ENCODE results near the gene HERC4.
"Not testable (repeated sequence)": the region's sequence is repeated elsewhere in the genome, so short reads cannot be mapped to it uniquely, and the experiment has no call there.

HERC4 gene

GRCh38 chr10:67923551-67923950 lies 151.5 kb downstream of the HERC4 start:
- no peaks in the 10 kb centered on the region for H3K27me3 Mint-ChIP-seq
- H3K4me1 Mint-ChIP-seq = no peaks in the 10 kb centered on the region
- H3K4me3 Mint-ChIP-seq = no peak overlapping the region
- H3K27ac Mint-ChIP-seq = no peak overlapping the region
- no peak for ATAC-seq
- H3K9me3 Mint-ChIP-seq = no peaks in the 10 kb centered on the region
- peaks cover 15% of the 10 kb centered on the region for H3K36me3 Mint-ChIP-seq

- no peak overlapping the region for H3K27ac Mint-ChIP-seq
- peaks cover 6% of the 10 kb centered on the region for H3K36me3 Mint-ChIP-seq
- H3K27me3 Mint-ChIP-seq = no peaks in the 10 kb centered on the region
- no peak for ATAC-seq
- no peaks in the 10 kb centered on the region for H3K9me3 Mint-ChIP-seq
- no peak overlapping the region for H3K4me3 Mint-ChIP-seq
- H3K4me1 Mint-ChIP-seq = no peaks in the 10 kb centered on the region
Observed at GRCh38 chr10:67921065-67921464, 154.0 kb downstream of the HERC4 start.

GRCh38 chr10:67917679-67918078 lies 157.4 kb downstream of the HERC4 start:
- no peak for ATAC-seq
- no peak overlapping the region for H3K27ac Mint-ChIP-seq
- no peak overlapping the region for H3K4me3 Mint-ChIP-seq
- no peaks in the 10 kb centered on the region for H3K9me3 Mint-ChIP-seq
- H3K4me1 Mint-ChIP-seq = peaks cover 6% of the 10 kb centered on the region
- no peaks in the 10 kb centered on the region for H3K27me3 Mint-ChIP-seq
- H3K36me3 Mint-ChIP-seq = peaks cover 28% of the 10 kb centered on the region

GRCh38 chr10:67917169-67917568 lies 157.9 kb downstream of the HERC4 start:
- ATAC-seq = no peak
- no peaks in the 10 kb centered on the region for H3K9me3 Mint-ChIP-seq
- no peak overlapping the region for H3K4me3 Mint-ChIP-seq
- H3K4me1 Mint-ChIP-seq = peaks cover 11% of the 10 kb centered on the region
- H3K27ac Mint-ChIP-seq = no peak overlapping the region
- peaks cover 33% of the 10 kb centered on the region for H3K36me3 Mint-ChIP-seq
- no peaks in the 10 kb centered on the region for H3K27me3 Mint-ChIP-seq

- H3K27me3 Mint-ChIP-seq = no peaks in the 10 kb centered on the region
- H3K9me3 Mint-ChIP-seq = no peaks in the 10 kb centered on the region
- H3K4me1 Mint-ChIP-seq = peaks cover 14% of the 10 kb centered on the region
- H3K36me3 Mint-ChIP-seq = peaks cover 40% of the 10 kb centered on the region
- no peak overlapping the region for H3K27ac Mint-ChIP-seq
- no peak for ATAC-seq
- no peak overlapping the region for H3K4me3 Mint-ChIP-seq
Observed at GRCh38 chr10:67914777-67915340, 160.2 kb downstream of the HERC4 start.

- H3K27ac Mint-ChIP-seq = peak overlapping the region; percentile 4
- ATAC-seq = no peak
- no peaks in the 10 kb centered on the region for H3K9me3 Mint-ChIP-seq
- H3K4me1 Mint-ChIP-seq = peaks cover 14% of the 10 kb centered on the region
- peaks cover 55% of the 10 kb centered on the region for H3K36me3 Mint-ChIP-seq
- no peak overlapping the region for H3K4me3 Mint-ChIP-seq
- H3K27me3 Mint-ChIP-seq = no peaks in the 10 kb centered on the region
Observed at GRCh38 chr10:67912331-67912946, 162.6 kb downstream of the HERC4 start.

- no peaks in the 10 kb centered on the region for H3K9me3 Mint-ChIP-seq
- H3K4me3 Mint-ChIP-seq = no peak overlapping the region
- H3K4me1 Mint-ChIP-seq = no peaks in the 10 kb centered on the region
- H3K27ac Mint-ChIP-seq = no peak overlapping the region
- peaks cover 47% of the 10 kb centered on the region for H3K36me3 Mint-ChIP-seq
- no peaks in the 10 kb centered on the region for H3K27me3 Mint-ChIP-seq
- no peak for ATAC-seq
Observed at GRCh38 chr10:67903581-67903980, 171.5 kb downstream of the HERC4 start.

GRCh38 chr10:67893637-67894036 lies 181.4 kb downstream of the HERC4 start:
- no peak overlapping the region for H3K27ac Mint-ChIP-seq
- H3K4me3 Mint-ChIP-seq = no peak overlapping the region
- H3K4me1 Mint-ChIP-seq = peaks cover 15% of the 10 kb centered on the region
- no peaks in the 10 kb centered on the region for H3K27me3 Mint-ChIP-seq
- no peaks in the 10 kb centered on the region for H3K9me3 Mint-ChIP-seq
- peaks cover 21% of the 10 kb centered on the region for H3K36me3 Mint-ChIP-seq
- ATAC-seq = no peak

- H3K4me1 Mint-ChIP-seq = peaks cover 25% of the 10 kb centered on the region
- H3K9me3 Mint-ChIP-seq = no peaks in the 10 kb centered on the region
- H3K4me3 Mint-ChIP-seq = peak overlapping the region; percentile 99
- peak overlapping the region; percentile 90 for H3K27ac Mint-ChIP-seq
- ATAC-seq = peak; percentile 87
- peaks cover 28% of the 10 kb centered on the region for H3K36me3 Mint-ChIP-seq
- H3K27me3 Mint-ChIP-seq = no peaks in the 10 kb centered on the region
Observed at GRCh38 chr10:67884842-67885670, 190.0 kb downstream of the HERC4 start.

- no peaks in the 10 kb centered on the region for H3K9me3 Mint-ChIP-seq
- H3K27me3 Mint-ChIP-seq = no peaks in the 10 kb centered on the region
- ATAC-seq = peak; percentile 93
- H3K36me3 Mint-ChIP-seq = peaks cover 22% of the 10 kb centered on the region
- H3K4me3 Mint-ChIP-seq = peak within 1 kb of the TSS; percentile 99
- H3K27ac Mint-ChIP-seq = peak within 1 kb of the TSS; percentile 90
- peaks cover 22% of the 10 kb centered on the region for H3K4me1 Mint-ChIP-seq
Observed at GRCh38 chr10:67884313-67884841, 190.7 kb downstream of the HERC4 start, which contains the start of gene SIRT1. TSS of gene SIRT1 (plus strand) at chr10:67884656. CDS start at chr10:67884722, 66 bp downstream.

- no peaks in the 10 kb centered on the region for H3K9me3 Mint-ChIP-seq
- H3K4me3 Mint-ChIP-seq = peak overlapping the region; percentile 99
- peaks cover 16% of the 10 kb centered on the region for H3K4me1 Mint-ChIP-seq
- peak overlapping the region; percentile 90 for H3K27ac Mint-ChIP-seq
- H3K36me3 Mint-ChIP-seq = peaks cover 17% of the 10 kb centered on the region
- no peaks in the 10 kb centered on the region for H3K27me3 Mint-ChIP-seq
- ATAC-seq = no peak
Observed at GRCh38 chr10:67883710-67884312, 191.3 kb downstream of the HERC4 start.

- no peak for ATAC-seq
Observed at GRCh38 chr10:67878133-67878532, 196.9 kb downstream of the HERC4 start.

GRCh38 chr10:67877421-67877820 lies 197.7 kb downstream of the HERC4 start:
- H3K27me3 Mint-ChIP-seq, H3K9me3 Mint-ChIP-seq, H3K27ac Mint-ChIP-seq, H3K4me3 Mint-ChIP-seq, H3K36me3 Mint-ChIP-seq, H3K4me1 Mint-ChIP-seq, ATAC-seq: not testable (repeated sequence)

More at GRCh38 chr10:67878133-67878532, 196.9 kb downstream of the HERC4 start:
- Mint-ChIP-seq H3K27ac (no peak overlapping the region), H3K4me3 (no peak overlapping the region), H3K9me3 (no peaks in the 10 kb centered on the region), H3K27me3 (no peaks in the 10 kb centered on the region), H3K4me1 (peaks cover 6% of the 10 kb centered on the region), H3K36me3 (no peaks in the 10 kb centered on the region)

GRCh38 chr10:67875340-67876238 lies 199.5 kb downstream of the HERC4 start:
- Mint-ChIP-seq H3K4me1 (peaks cover 6% of the 10 kb centered on the region), H3K27ac (no peak overlapping the region), H3K36me3 (no peaks in the 10 kb centered on the region), H3K27me3 (no peaks in the 10 kb centered on the region), H3K9me3 (no peaks in the 10 kb centered on the region), H3K4me3 (no peak overlapping the region)
- ATAC-seq = no peak
